Activated CD4-positive, alpha-beta T cell treated with anti-CD3 and anti-CD28 coated beads for 36 hours (primary cell): ENCODE measurements around the gene NFIX. TPM values are rescaled to one million over a fixed set of nuclear protein-coding genes. Genes with fewer than 3 reads are reported as not detected.
A peak's percentile ranks its signal among the peaks of the same experiment; 100 is the strongest.
"Not testable (repeated sequence)": the region's sequence is repeated elsewhere in the genome, so short reads cannot be mapped to it uniquely, and the experiment has no call there.

ENCODE experiments used
- ATAC-seq: fragments of 200-7000 bp; cut with Tn5 transposase; one replicate; pipeline ENCODE4 v1.10.0; 2021; ENCODE audit warnings: mild to moderate bottlenecking, moderate library complexity
- CTCF ChIA-PET: fragments of 350-600 bp; sonication (Branson Sonifier 250); formaldehyde crosslinking; loops from one replicate; lab custom pipeline; 2021; ENCODE audit warnings: antibody characterized with exemption; lab: Charles Lee
- POLR2A ChIA-PET: fragments of 350-600 bp; sonication (Branson Sonifier 250); formaldehyde crosslinking; loops from one replicate; lab custom pipeline; 2021; ENCODE audit warnings: antibody characterized with exemption, inconsistent platforms; lab: Charles Lee
- DNase-seq: peaks from one replicate; pipeline ENCODE4 v3.0.0-alpha.2; 2020
- H3K27ac Mint-ChIP-seq: one replicate; pipeline ENCODE4 v1.8.0; 2021; ENCODE audit warnings: mixed read lengths
- H3K27me3 Mint-ChIP-seq: one replicate; pipeline ENCODE4 v1.8.0; 2021; ENCODE audit warnings: mixed read lengths
- H3K36me3 Mint-ChIP-seq: one replicate; pipeline ENCODE4 v1.8.0; 2021; ENCODE audit warnings: low read depth, mixed read lengths
- H3K4me1 Mint-ChIP-seq: one replicate; pipeline ENCODE4 v1.8.0; 2021; ENCODE audit warnings: mixed read lengths
- H3K4me3 Mint-ChIP-seq: one replicate; pipeline ENCODE4 v1.8.0; 2021; ENCODE audit warnings: mild to moderate bottlenecking, moderate library complexity, mixed read lengths
- H3K9me3 Mint-ChIP-seq: one replicate; pipeline ENCODE4 v1.8.0; 2021; ENCODE audit warnings: low read depth, mixed read lengths
- intact Hi-C, 2 experiments: fragments of 100-400 bp; cut with DNase I in 1 of 2; cut with micrococcal nuclease in 1 of 2; formaldehyde crosslinking; loops; one replicate each; pipeline versions ENCODE4 v1.14.2 to v1.15.1; 2022 to 2024; cut with DNase I, micrococcal nuclease
- total RNA-seq, 2 experiments: library from RNA; stranded (reverse); gene quantifications; one replicate each; pipeline ENCODE4 v1.2.3, GENCODE V29; 2021

NFIX gene
- total RNA-seq, 2 experiments from 2014 or later: 4.3 to 4.8 TPM

GRCh38 chr19:12952488-12953137 is 42.7 kb upstream of the NFIX start:
- Mint-ChIP-seq H3K4me3 (no peak overlapping the region), H3K27me3 (no peaks in the 10 kb centered on the region), H3K9me3 (no peaks in the 10 kb centered on the region), H3K36me3 (peaks cover 76% of the 10 kb centered on the region), H3K27ac (peak overlapping the region; percentile 37), H3K4me1 (peaks cover 36% of the 10 kb centered on the region)
- POLR2A ChIA-PET: no interaction called here
- no peak for DNase-seq
- ATAC-seq: no peak
- CTCF ChIA-PET: interaction anchor here (0.6 to 5.4 kb wide), 3 partner anchors 10 to 24 kb away, joined by 3 to 38 read pairs (median 4); no protein-coding TSS in a partner anchor
- intact Hi-C loops: no loop called here

- H3K36me3 Mint-ChIP-seq: peaks cover 70% of the 10 kb centered on the region
- CTCF ChIA-PET: interaction anchor here (0.6 to 5.4 kb wide), 3 partner anchors 9 to 24 kb away, joined by 3 to 38 read pairs (median 4); no protein-coding TSS in a partner anchor
- no peaks in the 10 kb centered on the region for H3K27me3 Mint-ChIP-seq
- ATAC-seq (no peak), DNase-seq (no peak)
- intact Hi-C loops: no loop called here
- no peak overlapping the region for H3K4me3 Mint-ChIP-seq
- peaks cover 34% of the 10 kb centered on the region for H3K4me1 Mint-ChIP-seq
- POLR2A ChIA-PET: no interaction called here
- H3K9me3 Mint-ChIP-seq: no peaks in the 10 kb centered on the region
- peak overlapping the region; percentile 73 for H3K27ac Mint-ChIP-seq
Observed at GRCh38 chr19:12953138-12953798, 42.0 kb upstream of the NFIX start.

- Mint-ChIP-seq H3K9me3 (no peaks in the 10 kb centered on the region), H3K27me3 (no peaks in the 10 kb centered on the region), H3K27ac (peak overlapping the region; percentile 88), H3K4me3 (no peak overlapping the region), H3K36me3 (peaks cover 62% of the 10 kb centered on the region), H3K4me1 (peaks cover 34% of the 10 kb centered on the region)
- DNase-seq: no peak
- intact Hi-C loops: no loop called here
- ChIA-PET CTCF (interaction anchor here (5.4 kb wide), 1 partner anchor 11 kb away, joined by 38 read pairs; no protein-coding TSS in a partner anchor), POLR2A (interaction anchor here (0.8 to 0.9 kb wide), 2 partner anchors 7 to 14 kb away, joined by 3 read pairs; no protein-coding TSS in a partner anchor)
- peak; percentile 16 for ATAC-seq
Observed at GRCh38 chr19:12953799-12954611, 41.3 kb upstream of the NFIX start.

GRCh38 chr19:12954612-12954962 is 40.7 kb upstream of the NFIX start:
- no peak for ATAC-seq
- Mint-ChIP-seq H3K9me3 (no peaks in the 10 kb centered on the region), H3K4me1 (peaks cover 34% of the 10 kb centered on the region), H3K4me3 (peak overlapping the region; percentile 91), H3K36me3 (peaks cover 60% of the 10 kb centered on the region), H3K27me3 (no peaks in the 10 kb centered on the region), H3K27ac (peak overlapping the region; percentile 88)
- ChIA-PET POLR2A (interaction anchor here (0.8 to 0.9 kb wide), 2 partner anchors 8 to 13 kb away, joined by 3 read pairs; no protein-coding TSS in a partner anchor), CTCF (interaction anchor here (5.4 kb wide), 1 partner anchor 11 kb away, joined by 38 read pairs; no protein-coding TSS in a partner anchor)
- peak; percentile 38 for DNase-seq
- intact Hi-C loops: no loop called here

GRCh38 chr19:12955575-12955974 is 39.7 kb upstream of the NFIX start:
- ChIA-PET CTCF (interaction anchor here (1.0 to 5.4 kb wide), 2 partner anchors 10 to 163 kb away, joined by 5 to 38 read pairs; partner anchors contain the start of gene NACC1), POLR2A (interaction anchor here (0.6 to 1.4 kb wide), 2 partner anchors 10 to 270 kb away, joined by 3 to 4 read pairs; no protein-coding TSS in a partner anchor)
- H3K4me1 Mint-ChIP-seq: peaks cover 34% of the 10 kb centered on the region
- peak overlapping the region; percentile 88 for H3K27ac Mint-ChIP-seq
- H3K27me3 Mint-ChIP-seq, DNase-seq, ATAC-seq, intact Hi-C loops, H3K9me3 Mint-ChIP-seq: not testable (repeated sequence)
- peak overlapping the region; percentile 91 for H3K4me3 Mint-ChIP-seq
- peaks cover 50% of the 10 kb centered on the region for H3K36me3 Mint-ChIP-seq

- POLR2A ChIA-PET: interaction anchor here (0.6 to 1.4 kb wide), 2 partner anchors 10 to 66 kb away, joined by 3 to 6 read pairs; no protein-coding TSS in a partner anchor
- H3K36me3 Mint-ChIP-seq: peaks cover 46% of the 10 kb centered on the region
- DNase-seq: no peak
- no peak for ATAC-seq
- H3K9me3 Mint-ChIP-seq: no peaks in the 10 kb centered on the region
- peak overlapping the region; percentile 91 for H3K4me3 Mint-ChIP-seq
- intact Hi-C loops: loop anchor here (2.0 kb wide), 2 partner anchors 17 to 37 kb away; partner anchors contain the start of genes CALR (in 1 of the 2) and SYCE2 (in 1 of the 2)
- no peaks in the 10 kb centered on the region for H3K27me3 Mint-ChIP-seq
- peaks cover 34% of the 10 kb centered on the region for H3K4me1 Mint-ChIP-seq
- CTCF ChIA-PET: interaction anchor here (0.6 to 5.4 kb wide), 5 partner anchors 9 to 231 kb away, joined by 3 to 38 read pairs (median 4); partner anchors contain the start of gene NACC1
- peak overlapping the region; percentile 88 for H3K27ac Mint-ChIP-seq
Observed at GRCh38 chr19:12955996-12956395, 39.3 kb upstream of the NFIX start.

GRCh38 chr19:12956446-12957388 is 38.6 kb upstream of the NFIX start, which contains the start of gene GADD45GIP1:
Gene GADD45GIP1, minus strand, starts transcription at chr19:12957223. Its CDS starts 11 bp downstream, at chr19:12957212.
- Mint-ChIP-seq H3K36me3 (peaks cover 41% of the 10 kb centered on the region), H3K27ac (peak within 1 kb of the TSS; percentile 97), H3K4me1 (peaks cover 32% of the 10 kb centered on the region), H3K9me3 (no peaks in the 10 kb centered on the region), H3K27me3 (no peaks in the 10 kb centered on the region), H3K4me3 (peak within 1 kb of the TSS; percentile 91)
- DNase-seq (peak; percentile 91), ATAC-seq (peak; percentile 93)
- ChIA-PET POLR2A (interaction anchor here (0.6 to 1.4 kb wide), 2 partner anchors 9 to 66 kb away, joined by 3 to 6 read pairs; no protein-coding TSS in a partner anchor), CTCF (interaction anchor here (0.6 to 5.4 kb wide), 7 partner anchors 9 to 231 kb away, joined by 3 to 38 read pairs (median 3); partner anchors contain the start of gene NACC1)
- intact Hi-C loops: loop anchor here (1.0 to 2.0 kb wide), 5 partner anchors 18 to 65 kb away; partner anchors contain the start of genes SYCE2 (in 2 of the 2), CALR (in 1 of the 2), FARSA (in 1 of the 2) and GCDH (in 1 of the 2)

GRCh38 chr19:12957389-12957952 is 37.8 kb upstream of the NFIX start:
- H3K4me3 Mint-ChIP-seq: peak overlapping the region; percentile 91
- intact Hi-C loops: loop anchor here (1.0 to 2.0 kb wide), 5 partner anchors 19 to 66 kb away; partner anchors contain the start of genes SYCE2 (in 2 of the 2), CALR (in 1 of the 2), FARSA (in 1 of the 2) and GCDH (in 1 of the 2)
- H3K4me1 Mint-ChIP-seq: peaks cover 30% of the 10 kb centered on the region
- POLR2A ChIA-PET, H3K9me3 Mint-ChIP-seq, DNase-seq, H3K27me3 Mint-ChIP-seq: not testable (repeated sequence)
- CTCF ChIA-PET: interaction anchor here (1.4 to 5.4 kb wide), 2 partner anchors 8 to 137 kb away, joined by 4 to 38 read pairs; no protein-coding TSS in a partner anchor
- H3K36me3 Mint-ChIP-seq: peaks cover 37% of the 10 kb centered on the region
- peak overlapping the region; percentile 97 for H3K27ac Mint-ChIP-seq
- ATAC-seq: peak; percentile 10

GRCh38 chr19:12959481-12959880 is 35.8 kb upstream of the NFIX start:
- CTCF ChIA-PET: interaction anchor here (0.8 kb wide), 1 partner anchor 135 kb away, joined by 3 read pairs; no protein-coding TSS in a partner anchor
- peaks cover 20% of the 10 kb centered on the region for H3K36me3 Mint-ChIP-seq
- intact Hi-C loops: no loop called here
- DNase-seq (no peak), ATAC-seq (no peak)
- H3K27ac Mint-ChIP-seq: no peak overlapping the region
- H3K4me1 Mint-ChIP-seq: peaks cover 18% of the 10 kb centered on the region
- POLR2A ChIA-PET: no interaction called here
- no peaks in the 10 kb centered on the region for H3K9me3 Mint-ChIP-seq
- no peak overlapping the region for H3K4me3 Mint-ChIP-seq
- H3K27me3 Mint-ChIP-seq: no peaks in the 10 kb centered on the region
